HG03280 (cell line): Measurements from ENCODE around the gene PCTP.

Source experiments
- ATAC-seq: cut with Tn5 transposase; IDR thresholded peaks from one replicate; pipeline ENCODE4 v1.9.1; 2021; ENCODE audit warnings: mild to moderate bottlenecking, moderate library complexity; ENCODE audit not compliant: unreplicated experiment

Gene PCTP

DNA sequence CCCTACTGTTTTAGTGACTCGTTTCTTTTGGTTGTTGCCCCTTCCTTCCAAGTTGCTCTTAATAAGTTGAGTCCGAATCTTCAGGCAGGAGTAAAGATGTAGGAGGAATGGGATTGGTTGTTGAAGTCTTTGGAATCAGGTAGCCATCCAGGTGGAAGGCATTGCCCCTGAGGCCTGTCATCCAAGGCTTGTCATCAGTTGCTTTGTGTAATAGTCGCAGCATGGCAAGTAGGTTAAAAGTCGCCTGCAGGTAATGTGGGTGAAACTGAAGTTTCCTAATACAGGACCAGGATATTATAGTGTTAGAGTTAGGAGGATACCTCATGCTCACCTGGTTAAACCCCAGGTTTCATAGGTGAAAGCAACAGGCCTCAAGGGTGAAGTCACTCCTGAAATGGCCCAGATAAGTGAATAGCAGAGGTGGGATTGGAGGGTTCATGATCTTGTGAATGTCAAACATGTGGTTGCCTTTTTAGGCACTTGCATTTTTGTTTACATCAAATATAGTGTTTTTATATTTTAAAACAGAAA, 934 bp downstream of the PCTP start:
- ATAC-seq, result no peak

DNA sequence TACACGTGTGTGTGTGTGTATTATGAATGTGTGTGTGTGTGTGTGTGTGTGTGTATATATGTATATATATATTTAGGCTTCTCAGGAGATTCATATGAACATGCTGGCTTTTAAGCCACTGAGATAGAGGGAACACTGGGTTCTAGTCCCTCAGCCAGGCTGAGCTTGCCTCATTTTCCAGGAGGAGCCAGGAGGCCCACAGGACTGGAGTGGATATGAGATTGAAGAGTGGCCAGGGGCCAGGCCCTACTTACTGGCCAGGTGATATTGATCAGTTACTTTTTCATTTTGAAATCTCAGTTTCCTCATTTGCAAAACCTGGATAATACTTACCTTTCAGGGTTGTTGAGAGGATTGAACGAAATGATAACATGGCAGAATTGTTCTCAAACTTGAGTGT, 5.8 kb downstream of the PCTP start:
- no peak for ATAC-seq

DNA sequence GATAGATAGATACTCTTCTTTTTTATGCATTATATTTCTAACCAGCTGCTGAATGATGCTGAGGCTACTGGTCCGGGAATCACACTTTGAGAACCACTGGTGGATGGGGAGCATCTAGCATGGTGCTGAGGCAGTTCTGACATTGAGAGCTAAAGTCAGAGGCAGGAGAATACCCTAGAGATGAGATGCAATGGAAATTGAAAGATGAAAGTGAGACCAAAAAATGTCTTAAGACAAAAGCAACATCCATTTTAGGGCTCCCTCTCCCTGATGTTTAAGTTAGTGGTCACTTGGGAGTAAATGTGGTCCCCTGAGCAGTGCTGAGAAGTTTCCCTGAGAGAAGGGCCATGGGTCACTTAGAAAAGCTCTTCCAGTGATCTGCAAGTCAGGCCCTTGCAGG, 6.8 kb downstream of the PCTP start:
- no peak for ATAC-seq

DNA sequence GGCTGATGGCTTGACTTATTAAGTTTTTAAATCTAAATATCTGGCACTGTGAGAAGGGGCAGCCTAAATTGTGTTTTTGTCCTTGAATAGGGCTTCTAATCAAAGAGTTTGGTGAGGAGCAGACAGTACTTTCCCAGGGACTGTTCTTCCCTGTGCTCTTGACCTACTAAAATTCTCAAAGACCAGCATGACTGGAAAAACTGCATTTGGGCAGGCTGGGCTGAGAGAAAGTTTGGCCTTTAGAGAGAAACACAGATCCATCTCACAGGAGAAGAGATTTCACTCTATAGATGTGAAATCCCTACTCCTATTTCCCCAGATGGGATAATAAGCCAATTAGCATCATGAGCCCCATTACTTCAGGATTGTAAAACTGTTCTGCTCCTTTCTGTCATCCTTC, 7.3 kb downstream of the PCTP start:
- no peak for ATAC-seq

DNA sequence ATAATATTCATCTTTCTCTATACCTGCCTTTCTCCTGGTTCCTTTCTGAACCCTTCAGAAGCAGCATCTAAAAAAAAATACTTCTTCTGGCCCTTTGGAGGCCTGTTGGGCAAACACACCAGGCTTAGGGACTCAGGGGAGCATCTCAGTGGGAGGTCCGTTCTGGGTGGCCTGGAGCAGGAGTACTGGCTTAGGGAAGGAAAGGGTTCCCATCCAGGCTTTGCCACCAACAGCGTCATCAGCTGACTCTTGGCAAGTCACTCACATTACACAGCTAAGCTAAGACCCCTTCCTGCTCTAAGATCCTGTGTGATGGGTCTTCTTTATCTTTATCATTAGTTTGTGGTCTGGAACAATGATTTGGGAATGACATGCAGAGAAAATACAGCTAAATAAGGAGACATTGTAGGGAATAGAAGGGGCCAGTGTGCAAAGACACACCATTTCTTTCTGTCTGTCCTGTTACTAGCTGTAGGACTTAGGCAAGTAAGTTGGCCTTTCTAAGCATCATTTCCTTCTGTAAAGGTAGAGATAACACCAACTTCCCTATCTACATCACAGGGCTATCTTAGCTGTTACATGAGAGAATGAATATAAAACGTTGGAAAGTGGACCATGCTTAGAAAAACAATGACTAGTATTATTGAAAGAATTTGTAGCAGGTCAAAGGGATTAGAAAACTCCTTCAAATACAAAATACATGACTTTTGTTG, 9.9 kb downstream of the PCTP start:
- no peak for ATAC-seq

DNA sequence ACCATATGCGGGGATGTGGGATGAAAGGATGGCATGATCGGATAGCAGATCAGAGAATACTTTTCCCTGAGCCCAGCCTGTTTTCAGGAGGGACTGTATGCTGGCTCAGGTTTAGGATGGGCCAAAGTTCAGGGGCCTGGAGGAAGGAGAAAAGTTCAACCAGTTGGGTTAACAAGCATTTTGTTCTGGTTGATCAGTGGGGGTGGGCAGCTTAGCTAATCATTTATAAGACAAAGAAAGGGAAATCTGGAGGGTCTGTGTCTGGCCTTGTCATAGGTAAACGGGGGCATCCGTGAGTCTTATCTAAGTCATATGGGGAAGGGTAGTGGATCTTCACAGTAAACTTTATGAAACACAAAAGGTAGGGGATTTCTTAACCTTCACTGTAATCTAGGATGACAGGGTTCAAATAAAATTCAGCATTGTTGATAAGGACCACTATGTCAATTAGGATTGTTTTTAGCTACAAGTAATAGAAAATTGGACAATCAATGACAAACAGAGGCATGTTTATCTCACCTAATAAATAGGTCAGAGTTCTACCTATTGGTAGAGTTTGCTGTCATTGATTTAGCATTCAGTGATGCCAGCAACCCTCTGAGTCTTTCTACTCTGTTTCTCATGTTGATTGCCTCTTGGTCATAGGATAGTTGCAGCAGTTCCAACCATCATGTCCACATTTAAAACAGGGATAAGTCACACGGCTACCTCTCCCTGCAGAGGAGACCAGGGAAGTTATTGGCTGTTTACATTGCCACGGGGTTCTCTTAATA, 11.4 kb downstream of the PCTP start:
- no peak for ATAC-seq

DNA sequence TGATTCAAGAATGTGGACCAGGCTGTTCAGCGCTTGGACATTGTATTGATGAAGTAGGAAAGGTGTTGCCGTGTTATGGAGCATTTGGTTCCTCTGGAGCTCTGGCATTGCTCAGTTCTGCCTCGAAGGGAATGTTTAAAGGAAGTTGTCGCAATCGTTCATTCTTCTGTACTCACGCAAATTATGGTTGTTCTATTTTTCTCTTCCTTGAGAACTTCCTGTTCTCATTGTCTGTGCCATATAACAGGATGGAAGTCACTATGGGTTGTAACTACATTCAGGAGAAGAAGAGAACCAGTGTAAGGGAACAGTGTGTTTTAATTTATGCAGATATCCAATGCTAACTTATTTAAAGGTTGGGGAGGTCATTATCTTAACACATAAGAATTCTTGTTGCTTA, 13.0 kb downstream of the PCTP start:
- no peak for ATAC-seq

DNA sequence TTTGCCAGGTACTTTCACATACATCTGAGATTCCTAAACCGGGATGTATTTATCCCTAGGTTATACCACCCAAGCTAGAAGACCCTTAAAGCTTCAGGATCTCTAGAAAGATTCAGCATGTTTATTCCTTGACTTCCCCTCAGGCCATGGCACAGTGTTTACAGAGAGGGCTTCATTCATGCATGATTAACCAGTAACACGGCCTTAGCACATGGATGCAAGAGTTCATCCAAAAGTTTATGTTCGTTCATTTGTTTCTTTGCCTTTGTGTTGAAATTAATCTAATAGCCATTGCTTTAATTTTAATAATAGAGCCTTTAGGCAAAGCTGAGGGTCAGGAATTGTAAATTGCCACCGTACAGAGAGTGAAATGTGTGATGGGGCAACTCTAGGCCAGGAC, 13.8 kb downstream of the PCTP start:
- no peak for ATAC-seq

DNA sequence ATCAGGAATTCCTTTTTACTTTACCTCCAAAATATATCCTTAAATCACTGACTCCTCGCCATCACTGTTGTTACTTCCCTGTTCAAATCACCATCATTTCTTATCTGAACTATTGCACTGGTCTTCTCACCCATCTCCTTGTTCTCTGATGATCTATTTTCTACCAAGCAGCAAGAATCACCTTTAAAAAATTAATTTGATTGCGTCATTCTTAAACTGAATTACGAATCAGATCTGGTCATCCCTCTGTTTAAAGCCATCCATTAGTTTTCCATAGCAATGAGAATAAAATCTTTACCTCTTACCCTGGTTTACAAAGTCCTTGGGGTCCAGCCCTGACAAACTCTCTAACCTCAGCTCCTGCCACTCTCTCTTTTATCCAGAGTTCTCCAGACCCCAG, 14.6 kb downstream of the PCTP start:
- no peak for ATAC-seq

DNA sequence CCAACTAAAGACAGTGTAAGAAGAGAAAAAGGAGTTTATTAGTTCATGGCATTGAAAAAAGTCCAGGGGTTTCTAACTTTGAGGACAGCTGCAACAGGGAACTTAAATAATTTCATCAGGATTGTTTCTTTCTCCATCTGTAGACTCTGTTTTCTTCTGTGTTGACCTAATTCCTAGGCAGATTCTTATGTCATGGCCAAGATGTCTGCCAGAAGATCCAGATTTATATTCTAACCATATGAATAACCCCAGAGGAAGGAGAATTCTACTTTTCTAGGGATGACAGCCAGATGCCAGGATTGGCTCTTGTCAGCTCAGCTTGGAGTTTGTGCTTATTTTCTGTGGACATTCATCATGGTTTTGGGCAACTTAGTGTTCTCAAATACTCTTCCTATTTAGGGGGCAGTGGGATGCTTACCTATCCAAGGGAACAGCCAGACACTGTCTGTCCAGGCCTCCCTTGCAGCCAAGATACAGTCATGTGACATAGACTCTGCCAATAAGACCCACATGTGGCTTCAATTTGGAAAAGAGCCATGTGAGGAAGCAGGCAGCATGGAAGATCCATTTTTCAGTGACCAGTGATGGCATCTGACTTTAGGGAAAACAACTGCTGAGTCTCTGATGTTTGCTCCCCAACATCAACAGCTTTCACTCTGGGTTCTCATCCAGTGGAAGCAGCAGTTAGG, 18.2 kb downstream of the PCTP start:
- no peak for ATAC-seq

DNA sequence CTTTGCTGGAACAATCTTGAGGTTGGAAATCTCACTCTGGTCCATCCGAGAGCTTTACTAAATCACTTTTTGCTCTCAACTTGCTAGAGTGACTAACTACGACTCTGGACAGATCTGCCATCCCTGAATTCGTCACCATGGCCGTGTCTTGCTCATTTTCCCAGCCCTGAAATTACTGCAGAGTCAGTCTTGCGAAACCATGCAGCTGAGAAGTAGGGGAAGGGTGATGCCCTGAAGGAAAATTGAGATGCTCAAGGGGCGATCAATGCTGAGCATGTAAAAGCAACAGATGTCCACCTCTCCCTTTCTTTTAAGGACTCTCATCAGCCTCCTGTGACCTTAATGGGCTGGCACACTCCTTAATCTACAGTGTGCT, 18.8 kb downstream of the PCTP start:
- ATAC-seq, result no peak

DNA sequence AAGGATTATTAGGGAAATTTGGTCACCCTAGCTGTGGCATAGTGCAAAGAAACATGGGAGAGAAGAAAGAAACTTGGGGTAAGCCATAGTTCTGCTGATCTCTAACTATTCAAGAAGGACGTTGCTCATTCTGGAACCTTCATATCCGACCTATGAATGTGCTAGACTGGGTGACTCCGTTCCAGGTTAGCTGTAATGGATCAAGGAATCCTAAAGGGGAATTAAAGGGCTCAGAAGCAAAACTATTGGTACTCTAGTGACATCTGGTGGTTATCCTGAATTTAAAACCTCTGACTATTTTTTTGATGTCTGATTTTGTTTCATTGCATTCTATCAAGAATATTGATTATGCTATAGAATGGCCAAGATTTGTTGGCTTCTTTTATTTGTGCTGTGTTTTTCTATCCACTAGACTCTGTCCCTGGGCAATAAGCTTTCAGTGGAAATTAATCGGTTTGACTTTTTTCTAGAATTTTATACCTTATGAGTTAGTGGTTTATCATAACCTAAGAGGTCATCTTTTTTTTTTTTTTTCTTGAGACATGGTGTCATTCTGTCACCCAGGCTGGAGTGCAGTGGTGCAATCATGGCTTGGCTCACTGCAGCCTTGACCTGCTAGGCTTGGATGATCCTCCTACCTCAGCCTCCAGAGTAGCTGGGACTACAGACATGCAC, 19.5 kb downstream of the PCTP start:
- ATAC-seq, result no peak

DNA sequence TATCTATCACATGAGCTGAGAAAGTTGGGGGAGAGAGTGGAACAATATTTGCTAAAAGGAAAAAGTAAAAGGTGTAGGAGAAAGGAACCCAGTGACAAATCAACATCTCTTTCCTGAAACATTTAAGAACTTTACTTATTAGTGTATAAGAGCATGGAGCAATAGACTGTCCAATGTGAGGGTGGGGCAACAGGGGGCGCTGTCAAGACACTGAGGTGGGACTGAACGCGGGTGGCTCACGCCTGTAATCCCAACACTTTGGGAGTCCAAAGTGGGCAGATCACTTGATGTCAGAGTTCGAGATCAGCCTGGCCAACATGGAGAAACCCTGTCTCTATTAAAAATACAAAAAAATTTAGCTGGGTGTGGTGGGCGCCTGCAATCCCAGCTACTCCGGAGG, 21.2 kb downstream of the PCTP start:
- ATAC-seq, result no peak

DNA sequence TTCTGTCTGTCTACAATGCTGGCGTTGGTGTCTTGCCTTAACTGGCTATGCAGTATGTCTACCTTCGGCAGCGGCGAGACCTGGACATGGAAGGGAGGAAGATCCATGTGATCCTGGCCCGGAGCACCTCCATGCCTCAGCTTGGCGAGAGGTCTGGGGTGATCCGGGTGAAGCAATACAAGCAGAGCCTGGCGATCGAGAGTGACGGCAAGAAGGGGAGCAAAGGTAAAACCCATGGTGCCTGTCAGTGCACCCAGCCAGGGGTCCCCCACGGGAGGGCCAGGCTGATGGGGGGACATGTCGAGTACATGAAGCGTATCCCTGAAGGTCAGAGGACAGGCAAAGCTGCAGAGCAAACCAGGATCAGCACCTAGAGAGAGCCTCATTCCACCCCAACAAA, 22.8 kb downstream of the PCTP start:
- no peak for ATAC-seq

DNA sequence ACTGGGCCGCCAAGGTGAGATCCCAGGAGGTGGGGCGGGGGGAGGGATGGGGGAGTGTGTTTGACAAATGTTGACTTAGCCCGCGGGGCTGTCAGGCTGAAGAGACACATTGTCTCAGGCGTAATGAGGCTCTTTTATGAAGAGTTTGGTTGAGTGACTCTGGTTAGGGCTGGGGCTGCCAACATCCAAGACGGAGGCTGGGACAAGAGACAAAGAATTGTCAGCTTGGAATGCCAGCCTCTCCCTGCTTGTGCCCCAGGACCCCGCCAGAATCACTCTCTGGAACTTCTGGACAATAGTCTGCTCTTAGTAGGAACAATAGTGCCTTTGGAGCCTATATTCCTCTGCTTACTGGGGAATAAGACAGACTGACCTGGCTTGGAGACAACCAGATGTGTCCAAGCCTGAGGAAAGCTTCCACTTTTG, 24.0 kb downstream of the PCTP start:
- no peak for ATAC-seq

DNA sequence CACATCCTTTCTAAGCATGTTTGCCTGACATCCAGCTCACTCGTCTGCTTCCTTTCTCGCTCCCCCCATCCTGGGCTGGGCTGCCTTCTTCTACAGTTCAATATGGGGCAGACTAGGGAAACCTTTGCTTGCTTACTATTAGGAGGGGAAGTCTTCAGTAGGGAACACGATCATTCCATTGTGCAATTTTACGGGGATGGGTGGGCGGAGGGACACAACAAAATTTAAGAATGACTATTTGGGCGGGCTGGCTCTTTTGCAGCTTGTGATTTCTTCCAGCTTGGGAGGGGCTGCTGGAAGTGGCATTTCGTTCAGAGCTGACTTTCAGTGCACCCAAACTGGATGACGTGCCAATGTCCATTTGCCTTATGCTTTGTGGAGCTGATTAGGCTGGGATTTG, 25.4 kb downstream of the PCTP start:
- no peak for ATAC-seq

DNA sequence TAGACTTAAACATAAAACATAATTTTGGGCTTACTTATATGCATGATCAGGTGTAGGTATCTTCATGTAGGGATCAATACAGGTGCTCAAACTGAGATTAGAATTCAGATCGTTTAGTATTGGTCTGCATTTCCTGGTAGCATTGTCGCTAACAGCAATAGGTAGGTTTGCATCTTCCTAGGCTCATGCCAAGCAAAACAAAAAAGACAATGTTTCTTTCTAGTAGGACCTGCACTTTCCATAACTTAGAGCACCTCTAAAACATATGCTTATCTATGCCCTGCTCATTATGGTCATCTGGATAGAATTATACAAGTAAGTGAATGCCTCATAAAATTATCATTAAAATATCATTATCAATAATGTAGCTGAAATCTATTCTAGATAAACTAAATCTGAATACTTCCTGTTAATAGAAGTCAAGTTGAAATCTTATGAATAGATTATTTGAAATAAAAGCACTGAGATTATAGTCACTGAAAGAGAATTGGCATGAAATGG, 26.7 kb downstream of the PCTP start:
- ATAC-seq, result no peak

DNA sequence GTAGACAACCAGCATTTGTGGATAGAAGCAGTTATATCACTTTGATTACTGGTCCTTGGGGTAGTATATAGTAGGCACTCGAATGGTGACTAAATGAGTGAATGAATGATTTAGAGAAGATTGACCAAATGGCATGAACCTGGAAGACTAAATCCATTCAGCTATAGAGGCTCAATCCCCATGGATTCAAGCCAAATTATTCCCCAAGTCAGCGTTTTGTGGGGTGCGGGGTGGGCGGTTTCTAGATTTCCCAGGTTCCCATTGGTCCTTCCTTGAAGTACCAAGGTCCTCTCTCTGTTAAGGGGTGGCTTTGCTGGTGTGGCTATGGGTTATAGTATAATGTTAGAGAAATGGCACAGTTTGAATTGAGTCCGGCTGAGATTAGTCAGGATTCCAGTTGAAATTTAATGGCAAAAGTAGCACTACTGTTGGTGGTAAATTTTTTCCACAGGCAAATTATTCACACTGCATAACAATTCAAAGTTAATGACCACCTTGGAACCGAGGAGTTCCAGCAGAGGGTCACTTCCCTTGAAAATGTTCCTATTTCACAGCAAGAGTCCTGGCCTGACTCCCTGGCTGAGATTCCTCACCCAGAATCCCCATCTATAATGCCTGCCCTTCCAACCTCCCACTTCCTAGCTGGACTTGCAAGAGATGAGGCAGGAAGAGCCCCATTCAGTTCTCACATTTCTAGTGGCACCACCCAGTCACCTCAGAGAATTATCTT, 27.7 kb downstream of the PCTP start:
- ATAC-seq, result no peak

DNA sequence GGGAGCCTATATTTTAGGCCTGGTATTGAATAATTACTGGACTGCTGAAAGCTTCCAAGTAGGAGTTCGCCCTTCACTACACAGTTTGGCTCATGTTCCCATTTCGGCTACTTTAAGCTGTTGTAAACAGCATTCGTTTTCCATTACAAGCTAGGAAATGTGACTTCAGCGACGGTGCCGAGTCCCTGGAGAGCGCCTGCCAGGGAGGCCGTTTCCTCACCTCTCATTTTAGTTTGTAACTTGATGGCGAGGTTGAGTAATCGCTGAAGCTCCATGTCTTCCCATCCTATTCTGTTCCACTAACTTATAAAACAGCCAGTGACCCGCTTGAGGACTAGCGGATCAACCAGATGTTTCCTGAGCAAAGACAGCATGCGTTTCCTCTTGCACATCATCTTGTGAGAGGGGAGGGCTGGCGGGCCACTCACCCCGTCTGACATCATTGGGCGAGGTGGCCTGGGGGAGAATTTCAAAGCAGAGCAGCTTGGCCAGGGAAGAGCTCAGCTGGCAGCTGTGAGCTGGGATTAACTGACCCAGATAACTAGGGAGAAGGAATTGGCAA, 32.9 kb downstream of the PCTP start:
- ATAC-seq, result no peak

DNA sequence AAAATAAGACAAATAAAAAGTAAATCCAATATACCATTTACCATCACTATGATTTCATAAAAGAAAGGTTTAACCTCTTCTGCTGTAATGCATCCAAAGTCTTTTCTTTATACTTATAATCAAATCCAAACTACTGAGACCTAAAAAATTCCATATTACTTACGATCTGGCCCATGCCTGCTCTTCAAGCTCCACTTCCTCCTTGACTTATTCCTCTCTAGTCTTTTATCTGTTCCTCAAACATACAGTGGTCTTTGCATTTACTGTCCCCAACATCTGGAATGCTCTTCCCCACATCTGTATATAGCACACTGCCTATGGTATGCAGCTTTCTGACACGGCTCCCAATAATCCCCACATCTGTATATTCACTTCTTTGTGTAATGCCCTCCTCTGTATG, 33.8 kb downstream of the PCTP start:
- ATAC-seq, result no peak
